HL-60 (cell line): ENCODE data around the gene CSGALNACT2.

ENCODE experiments used
- DNase-seq, 2 experiments: peaks; one replicate each; pipeline ENCODE4 v3.0.0-alpha.2; 2010 to 2020; ENCODE audit warnings: low read depth in 1 of 2, low spot score in 1 of 2
- H3K27ac ChIP-seq: fragments of 250-450 bp; sonication (Bioruptor Pico); replicated peaks from 2 replicates; pipeline ENCODE4 v1.5.1; 2020; ENCODE audit warnings: mild to moderate bottlenecking, moderate library complexity
- H3K27me3 ChIP-seq: fragments of 250-450 bp; sonication (Bioruptor Pico); 2 replicates; pipeline ENCODE4 v1.5.1; 2021; ENCODE audit warnings: mild to moderate bottlenecking, moderate library complexity; ENCODE audit not compliant: insufficient read depth, poor library complexity, severe bottlenecking
- H3K4me3 ChIP-seq: replicated peaks from 2 replicates; pipeline ENCODE4 v1.5.1; 2011; ENCODE audit warnings: mild to moderate bottlenecking, control low read depth, low read length; ENCODE audit not compliant: insufficient read depth
- CTCF ChIP-seq: IDR thresholded peaks from one replicate; pipeline ENCODE4 v1.5.1; 2011; ENCODE audit warnings: low read length, control low read depth, inconsistent platforms; ENCODE audit not compliant: insufficient read depth
- GABPA ChIP-seq: IDR thresholded peaks from 2 replicates; pipeline ENCODE4 v1.6.1; 2012; ENCODE audit warnings: low read depth
- POLR2AphosphoS5 ChIP-seq: IDR thresholded peaks from 2 replicates; pipeline ENCODE4 v1.6.1; 2012; ENCODE audit warnings: low read depth
- REST ChIP-seq: IDR thresholded peaks from 2 replicates; pipeline ENCODE4 v1.6.1; 2012; ENCODE audit warnings: low read depth; ENCODE audit not compliant: insufficient replicate concordance
- SPI1 ChIP-seq: IDR thresholded peaks from 2 replicates; pipeline ENCODE4 v1.6.1; 2012; ENCODE audit warnings: low read depth, mild to moderate bottlenecking, borderline replicate concordance

The CSGALNACT2 gene

GRCh38 chr10:43137717-43138020 is 576 bp upstream of the CSGALNACT2 start:
- TF ChIP-seq SPI1 (no peak), REST (no peak), GABPA (no peak), CTCF (no peak), POLR2AphosphoS5 (no peak)
- peak overlapping the region; percentile 72 for H3K27ac ChIP-seq
- peak overlapping the region; percentile 76 for H3K4me3 ChIP-seq
- DNase-seq = peak in 1 of 2 experiments; percentile 17
- no peaks in the 10 kb centered on the region for H3K27me3 ChIP-seq

GRCh38 chr10:43138757-43139241 is 554 bp downstream of the CSGALNACT2 start:
- DNase-seq = peak in 1 of 2 experiments; percentile 54
- TF ChIP-seq POLR2AphosphoS5 (no peak), CTCF (no peak), REST (no peak), SPI1 (no peak), GABPA (no peak)
- no peaks in the 10 kb centered on the region for H3K27me3 ChIP-seq
- peak overlapping the region; percentile 76 for H3K4me3 ChIP-seq
- peak overlapping the region; percentile 75 for H3K27ac ChIP-seq

- no peak overlapping the region for H3K4me3 ChIP-seq
- H3K27ac ChIP-seq = peak overlapping the region; percentile 75
- no peak for DNase-seq
- H3K27me3 ChIP-seq = no peaks in the 10 kb centered on the region
- TF ChIP-seq SPI1 (no peak), REST (no peak), POLR2AphosphoS5 (no peak), GABPA (no peak), CTCF (no peak)
These were observed 3.2 kb downstream of the CSGALNACT2 start for GRCh38 chr10:43141421-43141820.
